H1 (cell line): ENCODE measurements around the gene OR6V1. TPM values are rescaled to one million over a fixed set of nuclear protein-coding genes. Genes with fewer than 3 reads are reported as not detected.

Source experiments
- CTCF ChIA-PET: fragments of 300-600 bp; sonication (Branson Sonifier 250); formaldehyde crosslinking; loops from one replicate; lab custom pipeline; 2021; ENCODE audit not compliant: partially characterized antibody; lab: Charles Lee
- POLR2A ChIA-PET: fragments of 300-600 bp; sonication (Branson Sonifier 250); formaldehyde crosslinking; loops from one replicate; lab custom pipeline; 2021; ENCODE audit warnings: inconsistent platforms; ENCODE audit not compliant: partially characterized antibody; lab: Charles Lee
- DNase-seq, 2 experiments: peaks; one replicate each; pipeline versions ENCODE4 v3.0.0 to v3.0.0-alpha.2; 2010 to 2022; ENCODE audit warnings: low spot score in 2 of 2, low read depth in 1 of 2, mixed read lengths in 1 of 2
- FAIRE-seq: peaks from 2 replicates; lab custom pipeline; 2011; peaks lifted over from hg19 to GRCh38; lab: Jason Lieb, UNC
- H2AFZ ChIP-seq: 2 replicates; pipeline ENCODE4 v1.8.1; 2012; ENCODE audit warnings: low read length, inconsistent platforms
- H2AK5ac ChIP-seq: 2 replicates; pipeline ENCODE4 v1.6.1; 2013; ENCODE audit warnings: low read depth, low read length
- H2BK120ac ChIP-seq: replicated peaks from 2 replicates; pipeline ENCODE3; 2013; ENCODE audit warnings: low read depth, low read length, inconsistent platforms
- H2BK12ac ChIP-seq: 2 replicates; pipeline ENCODE4 v1.6.1; 2013; ENCODE audit warnings: low read depth, low read length
- H2BK15ac ChIP-seq: 2 replicates; pipeline ENCODE4 v1.6.1; 2013; ENCODE audit warnings: low read length
- H2BK20ac ChIP-seq: 2 replicates; pipeline ENCODE4 v1.6.1; 2013; ENCODE audit warnings: low read length
- H2BK5ac ChIP-seq: 2 replicates; pipeline ENCODE4 v1.6.1; 2013; ENCODE audit warnings: low read depth, low read length
- H3K14ac ChIP-seq: 2 replicates; pipeline ENCODE4 v1.6.1; 2013; ENCODE audit warnings: inconsistent platforms; ENCODE audit not compliant: insufficient read length
- H3K18ac ChIP-seq: 2 replicates; pipeline ENCODE4 v1.6.1; 2013; ENCODE audit warnings: low read length; ENCODE audit errors: extremely low read depth
- H3K23ac ChIP-seq: 2 replicates; pipeline ENCODE4 v1.6.1; 2013; ENCODE audit warnings: inconsistent platforms; ENCODE audit not compliant: insufficient read length
- H3K23me2 ChIP-seq: 2 replicates; pipeline ENCODE4 v1.6.1; 2013; ENCODE audit warnings: low read depth, low read length
- H3K27ac ChIP-seq: 2 replicates; pipeline ENCODE4 v1.6.1; 2011; ENCODE audit warnings: low read depth, low read length, inconsistent platforms
- H3K27me3 ChIP-seq, 4 experiments: replicated peaks in 1 of 4; 1 replicate in 1 of 4; 2 replicates in 3 of 4; pipeline versions ENCODE4 v1.6.1 to v1.8.1; 2011 to 2013; ENCODE audit warnings: low read length in 3 of 4, mild to moderate bottlenecking in 3 of 4, inconsistent platforms in 2 of 4, mixed read lengths in 2 of 4, moderate library complexity in 1 of 4; ENCODE audit not compliant: control insufficient read depth in 3 of 4, insufficient read depth in 3 of 4; ENCODE audit errors: extremely low read depth in 1 of 4
- H3K36me3 ChIP-seq, 4 experiments: 2 replicates each; pipeline versions ENCODE4 v1.6.1 to v1.8.1; 2011 to 2013; ENCODE audit warnings: mild to moderate bottlenecking in 4 of 4, low read length in 3 of 4, moderate library complexity in 2 of 4, control low read depth in 1 of 4, inconsistent platforms in 1 of 4; ENCODE audit not compliant: insufficient read depth in 4 of 4, control insufficient read depth in 2 of 4
- H3K4ac ChIP-seq: replicated peaks from 2 replicates; pipeline ENCODE3; 2013; ENCODE audit warnings: low read length, low read depth, mixed read lengths, inconsistent platforms; ENCODE audit not compliant: insufficient read length
- H3K4me1 ChIP-seq, 4 experiments: replicated peaks in 1 of 4; 1 replicate in 1 of 4; 2 replicates in 3 of 4; pipeline versions ENCODE4 v1.6.1 to v1.8.1; 2011 to 2013; ENCODE audit warnings: low read length in 3 of 4, inconsistent platforms in 2 of 4, mixed read lengths in 1 of 4; ENCODE audit not compliant: insufficient read depth in 4 of 4, control insufficient read depth in 3 of 4
- H3K4me2 ChIP-seq, 2 experiments: 2 replicates each; pipeline versions ENCODE4 v1.6.1 to v1.8.1; 2011 to 2013; ENCODE audit warnings: low read depth in 2 of 2, low read length in 2 of 2, control low read depth in 1 of 2, inconsistent platforms in 1 of 2, mild to moderate bottlenecking in 1 of 2; ENCODE audit not compliant: insufficient read depth in 1 of 2
- H3K4me3 ChIP-seq, 4 experiments: fragments of 200-600, 300-600 bp in 1 of 4; sonication (generic), shearing (Covaris generic), sonication (Bioruptor Twin) in 1 of 4; 2 replicates each; pipeline versions ENCODE4 v1.5.1 to v1.8.1; 2011 to 2016; ENCODE audit warnings: low read length in 4 of 4, low read depth in 3 of 4, control low read depth in 2 of 4, inconsistent platforms in 2 of 4, mild to moderate bottlenecking in 2 of 4, mixed read lengths in 1 of 4, moderate library complexity in 1 of 4; ENCODE audit not compliant: insufficient read depth in 2 of 4; ENCODE audit errors: extremely low read depth in 1 of 4
- H3K56ac ChIP-seq: replicated peaks from 2 replicates; pipeline ENCODE3; 2013; ENCODE audit warnings: low read depth, mild to moderate bottlenecking, mixed read lengths, low read length, inconsistent platforms; ENCODE audit not compliant: insufficient read length
- H3K79me1 ChIP-seq: 2 replicates; pipeline ENCODE4 v1.6.1; 2013; ENCODE audit warnings: low read depth, low read length, control low read depth
- H3K79me2 ChIP-seq, 2 experiments: 2 replicates each; pipeline versions ENCODE4 v1.6.1 to v1.8.1; 2012 to 2013; ENCODE audit warnings: low read length in 2 of 2, mild to moderate bottlenecking in 2 of 2, inconsistent platforms in 1 of 2; ENCODE audit not compliant: insufficient read depth in 2 of 2, control insufficient read depth in 1 of 2
- H3K9ac ChIP-seq, 4 experiments: replicated peaks in 1 of 4; 1 replicate in 1 of 4; 2 replicates in 3 of 4; pipeline versions ENCODE4 v1.6.1 to v1.8.1; 2011 to 2013; ENCODE audit warnings: low read depth in 3 of 4, low read length in 3 of 4, control low read depth in 2 of 4, mild to moderate bottlenecking in 2 of 4, moderate library complexity in 2 of 4, inconsistent platforms in 1 of 4; ENCODE audit errors: extremely low read depth in 1 of 4
- H3K9me3 ChIP-seq, 2 experiments: 2 replicates each; pipeline versions ENCODE4 v1.6.1 to v1.8.1; 2012 to 2013; ENCODE audit warnings: mild to moderate bottlenecking in 2 of 2, moderate library complexity in 2 of 2, control low read depth in 1 of 2, inconsistent platforms in 1 of 2, low read depth in 1 of 2, low read length in 1 of 2, mixed read lengths in 1 of 2; ENCODE audit not compliant: insufficient read depth in 2 of 2
- H4K20me1 ChIP-seq, 2 experiments: replicated peaks in 1 of 2; 2 replicates each; pipeline versions ENCODE3 to v1.8.1; 2011 to 2013; ENCODE audit warnings: inconsistent platforms in 2 of 2, low read length in 2 of 2, mild to moderate bottlenecking in 1 of 2; ENCODE audit not compliant: insufficient read depth in 2 of 2, control insufficient read depth in 1 of 2
- H4K5ac ChIP-seq: 2 replicates; pipeline ENCODE4 v1.6.1; 2013; ENCODE audit warnings: low read length, low read depth, mixed read lengths, inconsistent platforms; ENCODE audit not compliant: insufficient read length
- H4K8ac ChIP-seq: 2 replicates; pipeline ENCODE4 v1.8.0; 2013; ENCODE audit warnings: mild to moderate bottlenecking, moderate library complexity, low read length, inconsistent platforms; ENCODE audit not compliant: insufficient read depth; ENCODE audit errors: extremely low read depth
- H4K91ac ChIP-seq: replicated peaks from 2 replicates; pipeline ENCODE3; 2013; ENCODE audit warnings: low read length, mixed read lengths, inconsistent platforms; ENCODE audit not compliant: insufficient read length
- CBX8 ChIP-seq: fragments of 300-800, 300-1000 bp; sonication (generic); IDR thresholded peaks from 2 replicates; pipeline ENCODE4 v1.7.1; 2016; ENCODE audit warnings: low read depth, low read length, borderline replicate concordance
- CHD2 ChIP-seq: IDR thresholded peaks from 2 replicates; pipeline ENCODE4 v1.6.1; 2012; ENCODE audit warnings: low read length, improper control_type of control experiment
- RXRA ChIP-seq: IDR thresholded peaks from 2 replicates; pipeline ENCODE4 v1.6.1; 2011; ENCODE audit warnings: low read depth, mild to moderate bottlenecking, low read length, moderate library complexity; ENCODE audit not compliant: insufficient read depth
- SRF ChIP-seq: IDR thresholded peaks from 2 replicates; pipeline ENCODE4 v1.6.1; 2011; ENCODE audit warnings: mild to moderate bottlenecking, low read depth, low read length, moderate library complexity
- WGBS, 2 experiments: shearing (Covaris generic) in 1 of 2; methylation state at CpG; one replicate each; pipeline versions ENCODE4 v1.1.6 to v1.1.7; 2013 to 2015; ENCODE audit warnings: low lambda C conversion rate in 2 of 2, mixed read lengths in 2 of 2, inconsistent platforms in 1 of 2, low coverage in 1 of 2, missing lambda C conversion rate in 1 of 2; ENCODE audit not compliant: insufficient replicate concordance in 2 of 2, insufficient coverage in 1 of 2, insufficient read length in 1 of 2; ENCODE audit errors: extremely low coverage in 1 of 2, missing lambda C conversion rate in 1 of 2; 5-methylcytosine and 5-hydroxymethylcytosine counted together
- polyA plus RNA-seq, 7 experiments: library from polyadenylated mRNA; depleted of rRNA in 3 of 7; stranded (reverse) in 5 of 7; unstranded in 2 of 7; fragments of >200 nt in 5 of 7; fragments of 200-250 nt in 2 of 7; gene quantifications; 1 replicate in 5 of 7; 2 replicates in 1 of 7; 4 replicates in 1 of 7; pipeline versions ENCODE4 v1.2.1 to v1.2.3, GENCODE V29; 2011 to 2013; ENCODE audit warnings: missing spikeins in 2 of 7, mixed read lengths in 2 of 7
- total RNA-seq: library from RNA; stranded (reverse); fragmentation: NEBNext Ultra II Directional; extraction: Animal tissue kit (Norgen Biotek cat#: 25700); gene quantifications from 2 replicates; pipeline ENCODE4 v1.2.1, GENCODE V29; 2021

The OR6V1 gene
- total and polyA plus RNA-seq, 2 of the 8 experiments (the other 6 are each of a cell fraction or from before 2014, with no cell fraction given) = not detected

- Histone ChIP-seq H2BK120ac (no peak overlapping the region), H3K9ac (no peak overlapping the region), H3K4me3 (no peak overlapping the region), H3K18ac (no peak overlapping the region), H4K20me1 (no peaks in the 10 kb centered on the region), H3K9me3 (no peaks in the 10 kb centered on the region), H4K91ac (no peak overlapping the region), H3K27ac (no peak overlapping the region), H4K5ac (no peak overlapping the region), H3K27me3 (no peaks in the 10 kb centered on the region), H3K23me2 (no peaks in the 10 kb centered on the region; the same call in 1 of the 2 replicates), H2BK15ac (no peak overlapping the region), H3K4me1 (no peaks in the 10 kb centered on the region), H2AK5ac (no peak overlapping the region), H3K4ac (no peak overlapping the region), H3K23ac (no peak overlapping the region), H2BK12ac (no peak overlapping the region), H3K14ac (no peak overlapping the region), H3K79me2 (no peaks in the 10 kb centered on the region), H4K8ac (no peak overlapping the region), H2BK20ac (no peak overlapping the region), H2BK5ac (no peak overlapping the region), H2AFZ (no peak overlapping the region), H3K79me1 (no peaks in the 10 kb centered on the region), H3K4me2 (no peak overlapping the region), H3K36me3 (no peaks in the 10 kb centered on the region), H3K56ac (no peak overlapping the region)
- ChIA-PET POLR2A (no interaction called here), CTCF (interaction anchor here (0.6 to 1.7 kb wide), 6 partner anchors 11 to 191 kb away, joined by 3 to 5 read pairs (median 3); no protein-coding TSS in a partner anchor)
- FAIRE-seq (no peak), DNase-seq (no peak)
- TF ChIP-seq SRF = no peak
- no peak for TF ChIP-seq RXRA
- no peak for TF ChIP-seq CHD2
- no peak for TF ChIP-seq CBX8
- 83% methylated on average over 2 of the region's 2 CpGs; no CpG with 5 or more reads in 1 of the 2 experiments for WGBS, 2 experiments
Observed at GRCh38 chr7:143025371-143025770, 26.8 kb upstream of the OR6V1 start.
